ENCODE results near the gene SPEM3.
"Not testable (repeated sequence)": the region's sequence is repeated elsewhere in the genome, so short reads cannot be mapped to it uniquely, and the experiment has no call there.

The SPEM3 gene

DNA sequence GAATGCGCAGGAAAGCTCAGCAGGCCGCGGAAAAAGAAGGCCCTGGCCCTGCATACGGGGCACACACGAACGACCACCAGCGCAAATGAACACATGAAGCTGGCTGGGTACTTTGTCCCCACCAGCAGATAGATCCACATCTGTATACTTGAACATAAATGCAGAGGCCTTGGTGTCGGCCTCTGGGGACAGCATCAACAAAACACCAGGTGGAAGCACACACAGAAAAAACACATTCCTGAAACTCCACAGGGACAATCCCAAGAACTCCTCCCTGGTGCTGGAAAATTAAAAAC lies 51.4 kb downstream of the SPEM3 start:
- Histone ChIP-seq H3K9me3 (ENCODE audit: insufficient read depth, low read length) (no peaks in the 10 kb centered on the region), H3K27ac (ENCODE audit: low read depth, low read length) (no peak overlapping the region), H3K9ac (ENCODE audit: low read length) (no peak overlapping the region; the same call in 1 of the 2 replicates), H3F3A (ENCODE audit: insufficient read depth) (peaks cover 3% of the 10 kb centered on the region; the same call in 1 of the 2 replicates), H2AFZ (ENCODE audit: low read depth, low read length, severe bottlenecking) (no peak overlapping the region), H3K9me2 (replicated peaks; ENCODE audit: insufficient read depth, low read length) (no peaks in the 10 kb centered on the region), H4K20me1 (ENCODE audit: low read depth, low read length) (no peaks in the 10 kb centered on the region), H3K36me3 (ENCODE audit: low read length) (no peaks in the 10 kb centered on the region), H3K27me3 (ENCODE audit: low read length) (no peaks in the 10 kb centered on the region), H3K4me2 (ENCODE audit: low read depth, low read length, poor library complexity, severe bottlenecking) (peak overlapping the region; percentile 49), H3K4me3 (ENCODE audit: insufficient read depth, low read length, poor library complexity, severe bottlenecking) (no peak overlapping the region), H3K79me2 (ENCODE audit: insufficient read depth, low read length) (peaks cover 2% of the 10 kb centered on the region)
- no peak for TF ChIP-seq EZH2phosphoT487 (conservative IDR thresholded peaks at IDR 0.05; ENCODE audit: low read length)
- TF ChIP-seq, protein P1, sequence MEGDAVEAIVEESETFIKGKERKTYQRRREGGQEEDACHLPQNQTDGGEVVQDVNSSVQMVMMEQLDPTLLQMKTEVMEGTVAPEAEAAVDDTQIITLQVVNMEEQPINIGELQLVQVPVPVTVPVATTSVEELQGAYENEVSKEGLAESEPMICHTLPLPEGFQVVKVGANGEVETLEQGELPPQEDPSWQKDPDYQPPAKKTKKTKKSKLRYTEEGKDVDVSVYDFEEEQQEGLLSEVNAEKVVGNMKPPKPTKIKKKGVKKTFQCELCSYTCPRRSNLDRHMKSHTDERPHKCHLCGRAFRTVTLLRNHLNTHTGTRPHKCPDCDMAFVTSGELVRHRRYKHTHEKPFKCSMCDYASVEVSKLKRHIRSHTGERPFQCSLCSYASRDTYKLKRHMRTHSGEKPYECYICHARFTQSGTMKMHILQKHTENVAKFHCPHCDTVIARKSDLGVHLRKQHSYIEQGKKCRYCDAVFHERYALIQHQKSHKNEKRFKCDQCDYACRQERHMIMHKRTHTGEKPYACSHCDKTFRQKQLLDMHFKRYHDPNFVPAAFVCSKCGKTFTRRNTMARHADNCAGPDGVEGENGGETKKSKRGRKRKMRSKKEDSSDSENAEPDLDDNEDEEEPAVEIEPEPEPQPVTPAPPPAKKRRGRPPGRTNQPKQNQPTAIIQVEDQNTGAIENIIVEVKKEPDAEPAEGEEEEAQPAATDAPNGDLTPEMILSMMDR (IDR thresholded peaks at IDR 0.05; ENCODE audit: insufficient read depth, low read length, poor library complexity, severe bottlenecking): no peak

DNA sequence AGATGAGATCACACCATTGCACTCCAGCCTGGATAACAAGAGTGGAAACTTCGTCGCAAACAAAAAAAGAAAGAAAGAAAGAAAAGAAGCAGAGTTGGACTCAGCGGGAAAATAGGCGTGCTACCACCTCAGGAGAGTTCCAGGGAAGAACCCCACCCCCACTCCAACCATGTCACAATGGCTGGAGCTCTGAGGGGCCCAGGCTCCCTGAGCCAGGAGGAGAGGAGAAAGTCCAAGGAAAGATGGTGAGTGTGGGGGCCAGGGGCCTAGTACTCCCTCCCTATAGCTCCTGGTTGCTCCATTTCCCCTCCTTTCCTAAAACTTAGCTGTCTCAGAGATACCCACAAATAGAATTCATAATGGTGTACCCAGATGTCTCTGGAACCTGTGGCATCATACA lies 52.6 kb downstream of the SPEM3 start, which contains the start of gene SLC35G6:
SLC35G6 (plus strand) TSS at position 172 of the 400 bp plus-strand sequence; CDS start at position 243, 71 bp downstream.
- H3K79me2 ChIP-seq (ENCODE audit: insufficient read depth, low read length): peaks cover 12% of the 10 kb centered on the region
- not testable (repeated sequence) for H3K36me3 ChIP-seq (ENCODE audit: low read length); H3F3A ChIP-seq (ENCODE audit: insufficient read depth); H4K20me1 ChIP-seq (ENCODE audit: low read depth, low read length); H3K9me2 ChIP-seq (replicated peaks; ENCODE audit: insufficient read depth, low read length); H2AFZ ChIP-seq (ENCODE audit: low read depth, low read length, severe bottlenecking); H3K27me3 ChIP-seq (ENCODE audit: low read length); H3K9me3 ChIP-seq (ENCODE audit: insufficient read depth, low read length); H3K9ac ChIP-seq (ENCODE audit: low read length); H3K27ac ChIP-seq (ENCODE audit: low read depth, low read length); H3K4me2 ChIP-seq (ENCODE audit: low read depth, low read length, poor library complexity, severe bottlenecking); H3K4me3 ChIP-seq (ENCODE audit: insufficient read depth, low read length, poor library complexity, severe bottlenecking)

DNA sequence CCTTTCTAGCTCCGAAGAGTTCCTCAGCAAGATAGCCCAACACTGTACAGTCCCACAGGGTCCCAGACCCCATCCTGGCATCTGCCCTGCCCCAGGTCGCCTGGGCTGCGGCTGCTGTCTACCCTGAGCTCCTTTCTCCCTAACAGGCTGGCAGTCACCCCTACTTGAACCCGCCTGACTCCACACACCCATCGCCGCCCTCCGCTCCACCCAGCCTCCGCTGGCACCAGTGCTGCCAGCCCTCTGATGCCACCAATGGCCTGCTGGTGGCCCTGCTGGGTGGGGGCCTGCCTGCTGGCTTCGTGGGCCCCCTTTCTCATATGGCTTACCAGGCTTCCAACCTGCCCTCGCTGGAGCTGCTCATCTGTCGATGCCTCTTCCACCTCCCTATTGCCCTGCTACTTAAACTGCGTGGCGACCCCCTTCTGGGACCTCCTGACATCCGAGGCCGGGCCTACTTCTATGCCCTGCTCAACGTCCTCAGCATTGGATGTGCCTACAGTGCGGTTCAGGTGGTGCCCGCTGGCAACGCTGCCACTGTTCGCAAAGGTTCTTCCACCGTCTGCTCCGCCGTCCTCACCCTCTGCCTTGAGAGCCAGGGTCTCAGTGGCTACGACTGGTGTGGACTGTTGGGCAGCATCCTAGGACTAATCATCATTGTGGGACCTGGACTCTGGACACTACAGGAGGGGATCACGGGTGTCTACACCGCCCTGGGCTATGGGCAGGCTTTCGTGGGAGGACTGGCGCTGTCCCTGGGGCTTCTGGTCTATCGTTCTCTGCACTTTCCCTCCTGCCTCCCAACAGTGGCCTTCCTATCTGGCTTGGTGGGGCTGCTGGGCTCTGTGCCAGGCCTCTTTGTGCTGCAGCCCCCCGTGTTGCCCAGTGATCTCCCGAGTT lies 53.4 kb downstream of the SPEM3 start:
- Histone ChIP-seq H3K79me2 (ENCODE audit: insufficient read depth, low read length) (peaks cover 21% of the 10 kb centered on the region), H3F3A (ENCODE audit: insufficient read depth) (peaks cover 11% of the 10 kb centered on the region; the same call in 1 of the 2 replicates)
- H3K9ac ChIP-seq (ENCODE audit: low read length); H3K4me2 ChIP-seq (ENCODE audit: low read depth, low read length, poor library complexity, severe bottlenecking); H3K9me2 ChIP-seq (replicated peaks; ENCODE audit: insufficient read depth, low read length); H3K4me3 ChIP-seq (ENCODE audit: insufficient read depth, low read length, poor library complexity, severe bottlenecking); H3K36me3 ChIP-seq (ENCODE audit: low read length); H3K27me3 ChIP-seq (ENCODE audit: low read length); H4K20me1 ChIP-seq (ENCODE audit: low read depth, low read length); H2AFZ ChIP-seq (ENCODE audit: low read depth, low read length, severe bottlenecking); H3K27ac ChIP-seq (ENCODE audit: low read depth, low read length); H3K9me3 ChIP-seq (ENCODE audit: insufficient read depth, low read length): not testable (repeated sequence)

Data from SU-DHL-6 (cell line).